ENCODE measurements around the gene ANKRD10.

The ANKRD10 gene

DNA sequence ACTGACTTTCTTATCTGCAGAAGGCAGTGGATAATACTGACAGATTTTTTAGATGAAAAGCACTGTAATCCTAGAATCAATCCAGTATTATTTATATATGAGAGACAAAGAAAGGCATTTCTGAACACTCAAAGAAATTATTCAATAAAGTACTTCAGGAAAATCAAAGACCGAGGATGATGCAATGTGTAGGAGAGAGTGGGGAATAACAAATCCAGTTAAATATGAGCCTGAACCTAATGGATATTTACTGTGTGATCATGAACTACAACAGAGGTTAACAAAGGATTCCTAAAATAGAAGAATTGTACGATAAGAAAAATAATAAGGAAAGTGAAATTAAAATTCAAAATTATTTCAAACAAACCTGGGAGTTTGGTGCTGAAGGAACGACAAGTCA lies 69.3 kb downstream of the ANKRD10 start:
- peaks cover 7% of the 10 kb centered on the region for H3K27me3 ChIP-seq (ENCODE audit: insufficient read depth, poor library complexity, severe bottlenecking)
- TF ChIP-seq CTCF (IDR thresholded peaks at IDR 0.05; ENCODE audit: insufficient read depth, low read length) (no peak), POLR2AphosphoS5 (IDR thresholded peaks at IDR 0.05; ENCODE audit: low read depth) (no peak), SPI1 (IDR thresholded peaks at IDR 0.05; ENCODE audit: borderline replicate concordance, low read depth) (no peak), GABPA (IDR thresholded peaks at IDR 0.05; ENCODE audit: low read depth) (no peak)
- TF ChIP-seq, protein P1, sequence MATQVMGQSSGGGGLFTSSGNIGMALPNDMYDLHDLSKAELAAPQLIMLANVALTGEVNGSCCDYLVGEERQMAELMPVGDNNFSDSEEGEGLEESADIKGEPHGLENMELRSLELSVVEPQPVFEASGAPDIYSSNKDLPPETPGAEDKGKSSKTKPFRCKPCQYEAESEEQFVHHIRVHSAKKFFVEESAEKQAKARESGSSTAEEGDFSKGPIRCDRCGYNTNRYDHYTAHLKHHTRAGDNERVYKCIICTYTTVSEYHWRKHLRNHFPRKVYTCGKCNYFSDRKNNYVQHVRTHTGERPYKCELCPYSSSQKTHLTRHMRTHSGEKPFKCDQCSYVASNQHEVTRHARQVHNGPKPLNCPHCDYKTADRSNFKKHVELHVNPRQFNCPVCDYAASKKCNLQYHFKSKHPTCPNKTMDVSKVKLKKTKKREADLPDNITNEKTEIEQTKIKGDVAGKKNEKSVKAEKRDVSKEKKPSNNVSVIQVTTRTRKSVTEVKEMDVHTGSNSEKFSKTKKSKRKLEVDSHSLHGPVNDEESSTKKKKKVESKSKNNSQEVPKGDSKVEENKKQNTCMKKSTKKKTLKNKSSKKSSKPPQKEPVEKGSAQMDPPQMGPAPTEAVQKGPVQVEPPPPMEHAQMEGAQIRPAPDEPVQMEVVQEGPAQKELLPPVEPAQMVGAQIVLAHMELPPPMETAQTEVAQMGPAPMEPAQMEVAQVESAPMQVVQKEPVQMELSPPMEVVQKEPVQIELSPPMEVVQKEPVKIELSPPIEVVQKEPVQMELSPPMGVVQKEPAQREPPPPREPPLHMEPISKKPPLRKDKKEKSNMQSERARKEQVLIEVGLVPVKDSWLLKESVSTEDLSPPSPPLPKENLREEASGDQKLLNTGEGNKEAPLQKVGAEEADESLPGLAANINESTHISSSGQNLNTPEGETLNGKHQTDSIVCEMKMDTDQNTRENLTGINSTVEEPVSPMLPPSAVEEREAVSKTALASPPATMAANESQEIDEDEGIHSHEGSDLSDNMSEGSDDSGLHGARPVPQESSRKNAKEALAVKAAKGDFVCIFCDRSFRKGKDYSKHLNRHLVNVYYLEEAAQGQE (IDR thresholded peaks at IDR 0.05; ENCODE audit: insufficient replicate concordance, low read depth), result no peak
- H3K4me3 ChIP-seq (replicated peaks; ENCODE audit: insufficient read depth, low read length), result no peak overlapping the region
- H3K27ac ChIP-seq (replicated peaks), result no peak overlapping the region
- no peak for DNase-seq (ENCODE audit: low read depth in 1 of 2, low spot score in 1 of 2)

- no peak for DNase-seq (ENCODE audit: low read depth in 1 of 2, low spot score in 1 of 2)
- no peak overlapping the region for H3K27ac ChIP-seq (replicated peaks)
- no peak overlapping the region for H3K4me3 ChIP-seq (replicated peaks; ENCODE audit: insufficient read depth, low read length)
These were observed 73.0 kb downstream of the ANKRD10 start for GRCh38 chr13:110841846-110842245.

GRCh38 chr13:110841406-110841805 lies 73.5 kb downstream of the ANKRD10 start:
- no peak for DNase-seq (ENCODE audit: low read depth in 1 of 2, low spot score in 1 of 2)
- no peak overlapping the region for H3K27ac ChIP-seq (replicated peaks)
- no peak overlapping the region for H3K4me3 ChIP-seq (replicated peaks; ENCODE audit: insufficient read depth, low read length)
- peaks cover 2% of the 10 kb centered on the region for H3K27me3 ChIP-seq (ENCODE audit: insufficient read depth, poor library complexity, severe bottlenecking)
- no peak for TF ChIP-seq GABPA (IDR thresholded peaks at IDR 0.05; ENCODE audit: low read depth)
- no peak for TF ChIP-seq POLR2AphosphoS5 (IDR thresholded peaks at IDR 0.05; ENCODE audit: low read depth)
- no peak for TF ChIP-seq SPI1 (IDR thresholded peaks at IDR 0.05; ENCODE audit: borderline replicate concordance, low read depth)
- TF ChIP-seq, protein P1 (IDR thresholded peaks at IDR 0.05; ENCODE audit: insufficient replicate concordance, low read depth), result no peak
- no peak for TF ChIP-seq CTCF (IDR thresholded peaks at IDR 0.05; ENCODE audit: insufficient read depth, low read length)

More at GRCh38 chr13:110841846-110842245, 73.0 kb downstream of the ANKRD10 start:
- no peak for TF ChIP-seq CTCF (IDR thresholded peaks at IDR 0.05; ENCODE audit: insufficient read depth, low read length)
- TF ChIP-seq GABPA (IDR thresholded peaks at IDR 0.05; ENCODE audit: low read depth), result no peak
- TF ChIP-seq, protein P1 (IDR thresholded peaks at IDR 0.05; ENCODE audit: insufficient replicate concordance, low read depth), result no peak
- no peak for TF ChIP-seq POLR2AphosphoS5 (IDR thresholded peaks at IDR 0.05; ENCODE audit: low read depth)
- no peak for TF ChIP-seq SPI1 (IDR thresholded peaks at IDR 0.05; ENCODE audit: borderline replicate concordance, low read depth)
- H3K27me3 ChIP-seq (ENCODE audit: insufficient read depth, poor library complexity, severe bottlenecking), result peaks cover 2% of the 10 kb centered on the region

All from HL-60 (cell line).